Cerebellar nuclear complex (tissue), 1 donor: Measurements from ENCODE around the gene MYO1E.
"Not testable (repeated sequence)": the region's sequence is repeated elsewhere in the genome, so short reads cannot be mapped to it uniquely, and the experiment has no call there.

Experiments
- DNase-seq, 2 experiments: peaks; one replicate each; lab custom pipeline; 2025; lab: John Stamatoyannopoulos, UW

MYO1E gene

GRCh38 chr15:59162080-59162479, 210.6 kb downstream of the MYO1E start:
- DNase-seq, result not testable (repeated sequence)

GRCh38 chr15:59160880-59161593, 211.6 kb downstream of the MYO1E start:
- DNase-seq, result no peak

- DNase-seq, result no peak
Measured at GRCh38 chr15:59159210-59159609, 213.5 kb downstream of the MYO1E start.

- no peak for DNase-seq
Measured at GRCh38 chr15:59158701-59159034, 214.0 kb downstream of the MYO1E start.

- no peak for DNase-seq
Measured at GRCh38 chr15:59157840-59158700, 214.6 kb downstream of the MYO1E start.

GRCh38 chr15:59157396-59157795, 215.3 kb downstream of the MYO1E start:
- no peak for DNase-seq

GRCh38 chr15:59155431-59155830, 217.2 kb downstream of the MYO1E start:
- DNase-seq, result no peak

- no peak for DNase-seq
Measured at GRCh38 chr15:59154243-59154642, 218.4 kb downstream of the MYO1E start.

- no peak for DNase-seq
Measured at GRCh38 chr15:59153466-59153865, 219.2 kb downstream of the MYO1E start.

- no peak for DNase-seq
Measured at GRCh38 chr15:59152694-59153450, 219.8 kb downstream of the MYO1E start.

- DNase-seq, result no peak
Measured at GRCh38 chr15:59150185-59150584, 222.5 kb downstream of the MYO1E start.

- no peak for DNase-seq
Measured at GRCh38 chr15:59148153-59148833, 224.4 kb downstream of the MYO1E start.

GRCh38 chr15:59147666-59148065, 225.0 kb downstream of the MYO1E start:
- no peak for DNase-seq

- not testable (repeated sequence) for DNase-seq
Measured at GRCh38 chr15:59144594-59144993, 228.1 kb downstream of the MYO1E start.

GRCh38 chr15:59143281-59143680, 229.4 kb downstream of the MYO1E start:
- DNase-seq, result no peak

- no peak for DNase-seq
Measured at GRCh38 chr15:59140422-59141226, 232.0 kb downstream of the MYO1E start.

GRCh38 chr15:59138243-59138642, 234.4 kb downstream of the MYO1E start:
- DNase-seq, result no peak

GRCh38 chr15:59137566-59137965, 235.1 kb downstream of the MYO1E start:
- no peak for DNase-seq

GRCh38 chr15:59133929-59134427, 238.7 kb downstream of the MYO1E start:
- no peak for DNase-seq

- DNase-seq, result no peak
Measured at GRCh38 chr15:59131969-59132562, 240.6 kb downstream of the MYO1E start.

GRCh38 chr15:59131456-59131855, 241.2 kb downstream of the MYO1E start:
- no peak for DNase-seq
